Testis (tissue), 2 donors: Measurements from ENCODE around the gene PCDHB16.
"Not testable (repeated sequence)": the region's sequence is repeated elsewhere in the genome, so short reads cannot be mapped to it uniquely, and the experiment has no call there.

Experiments
- POLR2A ChIP-seq: fragments of 450-650 bp; IDR thresholded peaks from one replicate; pipeline ENCODE4 v1.6.1; 2017; ENCODE audit warnings: antibody characterized with exemption, mild to moderate bottlenecking, moderate library complexity
- TF ChIP-seq, protein P1 (sequence below), 3 experiments: fragments of 450-650 bp in 2 of 3; fragments of 200-600 bp in 1 of 3; sonication (generic) in 1 of 3; IDR thresholded peaks; one replicate each; pipeline ENCODE4 v1.5.1; 2016 to 2019; ENCODE audit warnings: antibody characterized with exemption in 3 of 3, mild to moderate bottlenecking in 2 of 3, moderate library complexity in 1 of 3

DNA sequence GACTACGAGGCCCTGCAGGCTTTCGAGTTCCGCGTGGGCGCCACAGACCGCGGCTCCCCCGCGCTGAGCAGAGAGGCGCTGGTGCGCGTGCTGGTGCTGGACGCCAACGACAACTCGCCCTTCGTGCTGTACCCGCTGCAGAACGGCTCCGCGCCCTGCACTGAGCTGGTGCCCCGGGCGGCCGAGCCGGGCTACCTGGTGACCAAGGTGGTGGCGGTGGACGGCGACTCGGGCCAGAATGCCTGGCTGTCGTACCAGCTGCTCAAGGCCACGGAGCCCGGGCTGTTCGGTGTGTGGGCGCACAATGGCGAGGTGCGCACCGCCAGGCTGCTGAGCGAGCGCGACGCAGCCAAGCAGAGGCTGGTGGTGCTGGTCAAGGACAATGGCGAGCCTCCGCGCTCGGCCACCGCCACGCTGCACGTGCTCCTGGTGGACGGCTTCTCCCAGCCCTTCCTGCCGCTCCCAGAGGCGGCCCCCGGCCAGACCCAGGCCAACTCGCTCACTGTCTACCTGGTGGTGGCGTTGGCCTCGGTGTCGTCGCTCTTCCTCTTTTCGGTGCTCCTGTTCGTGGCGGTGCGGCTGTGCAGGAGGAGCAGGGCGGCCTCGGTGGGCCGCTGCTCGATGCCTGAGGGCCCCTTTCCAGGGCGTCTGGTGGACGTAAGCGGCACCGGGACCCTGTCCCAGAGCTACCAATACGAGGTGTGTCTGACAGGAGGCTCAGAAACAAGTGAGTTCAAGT is 2.1 kb downstream of the PCDHB16 start:
- TF ChIP-seq, protein P1, sequence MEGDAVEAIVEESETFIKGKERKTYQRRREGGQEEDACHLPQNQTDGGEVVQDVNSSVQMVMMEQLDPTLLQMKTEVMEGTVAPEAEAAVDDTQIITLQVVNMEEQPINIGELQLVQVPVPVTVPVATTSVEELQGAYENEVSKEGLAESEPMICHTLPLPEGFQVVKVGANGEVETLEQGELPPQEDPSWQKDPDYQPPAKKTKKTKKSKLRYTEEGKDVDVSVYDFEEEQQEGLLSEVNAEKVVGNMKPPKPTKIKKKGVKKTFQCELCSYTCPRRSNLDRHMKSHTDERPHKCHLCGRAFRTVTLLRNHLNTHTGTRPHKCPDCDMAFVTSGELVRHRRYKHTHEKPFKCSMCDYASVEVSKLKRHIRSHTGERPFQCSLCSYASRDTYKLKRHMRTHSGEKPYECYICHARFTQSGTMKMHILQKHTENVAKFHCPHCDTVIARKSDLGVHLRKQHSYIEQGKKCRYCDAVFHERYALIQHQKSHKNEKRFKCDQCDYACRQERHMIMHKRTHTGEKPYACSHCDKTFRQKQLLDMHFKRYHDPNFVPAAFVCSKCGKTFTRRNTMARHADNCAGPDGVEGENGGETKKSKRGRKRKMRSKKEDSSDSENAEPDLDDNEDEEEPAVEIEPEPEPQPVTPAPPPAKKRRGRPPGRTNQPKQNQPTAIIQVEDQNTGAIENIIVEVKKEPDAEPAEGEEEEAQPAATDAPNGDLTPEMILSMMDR (IDR thresholded peaks at IDR 0.05) = not testable (repeated sequence)
- not testable (repeated sequence) for TF ChIP-seq POLR2A
